22Rv1 (cell line): ENCODE data around the gene CIROP.

Source experiments
- CTCF ChIP-seq: fragments of 450-650 bp; IDR thresholded peaks from 2 replicates; pipeline ENCODE4 v1.5.1; 2017; ENCODE audit warnings: mild to moderate bottlenecking
- ZFX ChIP-seq: fragments of 450-650 bp; IDR thresholded peaks from 2 replicates; pipeline ENCODE4 v1.6.1; 2017; ENCODE audit warnings: antibody characterized with exemption, borderline replicate concordance

- TF ChIP-seq CTCF (no peak), ZFX (no peak)
These were observed 1.9 kb upstream of the CIROP start for GRCh38 chr14:23106747-23107045.
